ENCODE measurements around the gene DNAI4.

DNA sequence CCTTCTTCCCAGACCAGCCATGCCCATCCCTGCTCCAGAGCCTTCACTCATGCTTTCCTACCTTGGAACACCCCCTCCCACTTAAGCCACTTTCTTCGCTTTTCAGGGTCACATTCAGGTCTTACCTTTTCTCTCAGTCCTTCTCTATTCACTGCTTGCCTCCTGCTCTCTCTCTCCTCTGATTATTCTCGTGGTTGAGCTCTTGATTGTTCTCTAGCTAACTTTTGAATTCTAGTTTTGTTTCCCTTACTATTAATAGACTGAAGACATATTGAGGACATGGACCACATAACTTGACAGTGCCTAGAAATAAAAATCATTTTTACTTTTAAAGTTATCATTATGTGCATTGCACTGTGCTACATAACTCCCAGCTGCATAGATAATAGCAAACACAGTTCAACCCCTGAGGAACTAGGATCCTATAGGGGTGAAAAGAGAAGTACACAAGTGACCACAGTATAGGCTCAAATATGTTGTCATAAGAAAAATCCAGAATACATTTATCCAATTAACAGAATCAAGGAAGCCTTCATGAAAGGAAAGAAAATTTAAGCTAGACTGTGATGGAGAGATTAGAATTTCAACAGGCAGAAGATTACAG lies 145.1 kb downstream of the DNAI4 start:
- TF ChIP-seq, protein P1, sequence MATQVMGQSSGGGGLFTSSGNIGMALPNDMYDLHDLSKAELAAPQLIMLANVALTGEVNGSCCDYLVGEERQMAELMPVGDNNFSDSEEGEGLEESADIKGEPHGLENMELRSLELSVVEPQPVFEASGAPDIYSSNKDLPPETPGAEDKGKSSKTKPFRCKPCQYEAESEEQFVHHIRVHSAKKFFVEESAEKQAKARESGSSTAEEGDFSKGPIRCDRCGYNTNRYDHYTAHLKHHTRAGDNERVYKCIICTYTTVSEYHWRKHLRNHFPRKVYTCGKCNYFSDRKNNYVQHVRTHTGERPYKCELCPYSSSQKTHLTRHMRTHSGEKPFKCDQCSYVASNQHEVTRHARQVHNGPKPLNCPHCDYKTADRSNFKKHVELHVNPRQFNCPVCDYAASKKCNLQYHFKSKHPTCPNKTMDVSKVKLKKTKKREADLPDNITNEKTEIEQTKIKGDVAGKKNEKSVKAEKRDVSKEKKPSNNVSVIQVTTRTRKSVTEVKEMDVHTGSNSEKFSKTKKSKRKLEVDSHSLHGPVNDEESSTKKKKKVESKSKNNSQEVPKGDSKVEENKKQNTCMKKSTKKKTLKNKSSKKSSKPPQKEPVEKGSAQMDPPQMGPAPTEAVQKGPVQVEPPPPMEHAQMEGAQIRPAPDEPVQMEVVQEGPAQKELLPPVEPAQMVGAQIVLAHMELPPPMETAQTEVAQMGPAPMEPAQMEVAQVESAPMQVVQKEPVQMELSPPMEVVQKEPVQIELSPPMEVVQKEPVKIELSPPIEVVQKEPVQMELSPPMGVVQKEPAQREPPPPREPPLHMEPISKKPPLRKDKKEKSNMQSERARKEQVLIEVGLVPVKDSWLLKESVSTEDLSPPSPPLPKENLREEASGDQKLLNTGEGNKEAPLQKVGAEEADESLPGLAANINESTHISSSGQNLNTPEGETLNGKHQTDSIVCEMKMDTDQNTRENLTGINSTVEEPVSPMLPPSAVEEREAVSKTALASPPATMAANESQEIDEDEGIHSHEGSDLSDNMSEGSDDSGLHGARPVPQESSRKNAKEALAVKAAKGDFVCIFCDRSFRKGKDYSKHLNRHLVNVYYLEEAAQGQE (tag by site-specific recombination; IDR thresholded peaks at IDR 0.05), result no peak
- TF ChIP-seq, protein P2, sequence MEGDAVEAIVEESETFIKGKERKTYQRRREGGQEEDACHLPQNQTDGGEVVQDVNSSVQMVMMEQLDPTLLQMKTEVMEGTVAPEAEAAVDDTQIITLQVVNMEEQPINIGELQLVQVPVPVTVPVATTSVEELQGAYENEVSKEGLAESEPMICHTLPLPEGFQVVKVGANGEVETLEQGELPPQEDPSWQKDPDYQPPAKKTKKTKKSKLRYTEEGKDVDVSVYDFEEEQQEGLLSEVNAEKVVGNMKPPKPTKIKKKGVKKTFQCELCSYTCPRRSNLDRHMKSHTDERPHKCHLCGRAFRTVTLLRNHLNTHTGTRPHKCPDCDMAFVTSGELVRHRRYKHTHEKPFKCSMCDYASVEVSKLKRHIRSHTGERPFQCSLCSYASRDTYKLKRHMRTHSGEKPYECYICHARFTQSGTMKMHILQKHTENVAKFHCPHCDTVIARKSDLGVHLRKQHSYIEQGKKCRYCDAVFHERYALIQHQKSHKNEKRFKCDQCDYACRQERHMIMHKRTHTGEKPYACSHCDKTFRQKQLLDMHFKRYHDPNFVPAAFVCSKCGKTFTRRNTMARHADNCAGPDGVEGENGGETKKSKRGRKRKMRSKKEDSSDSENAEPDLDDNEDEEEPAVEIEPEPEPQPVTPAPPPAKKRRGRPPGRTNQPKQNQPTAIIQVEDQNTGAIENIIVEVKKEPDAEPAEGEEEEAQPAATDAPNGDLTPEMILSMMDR (tag by site-specific recombination; IDR thresholded peaks at IDR 0.05), result no peak
- TF ChIP-seq ZSCAN30 (tag by site-specific recombination; IDR thresholded peaks at IDR 0.05) (no peak), ZFP41 (tag by site-specific recombination; IDR thresholded peaks at IDR 0.05; ENCODE audit: borderline replicate concordance) (no peak), ZNF677 (tag by site-specific recombination; IDR thresholded peaks at IDR 0.05) (no peak), ZNF211 (tag by site-specific recombination; IDR thresholded peaks at IDR 0.05; ENCODE audit: low read depth) (no peak)

Data from HEK293 (cell line).